NCI-H82 (cell line): ENCODE data around the gene GNPTG.
"Not testable (repeated sequence)": the region's sequence is repeated elsewhere in the genome, so short reads cannot be mapped to it uniquely, and the experiment has no call there.

Experiments
- DNase-seq: peaks from one replicate; lab custom pipeline; 2025; lab: John Stamatoyannopoulos, UW

Gene GNPTG

GRCh38 chr16:1319041-1319440 lies 32.7 kb upstream of the GNPTG start:
- DNase-seq: no peak

- no peak for DNase-seq
Measured at GRCh38 chr16:1320097-1320496, 31.6 kb upstream of the GNPTG start.

DNA sequence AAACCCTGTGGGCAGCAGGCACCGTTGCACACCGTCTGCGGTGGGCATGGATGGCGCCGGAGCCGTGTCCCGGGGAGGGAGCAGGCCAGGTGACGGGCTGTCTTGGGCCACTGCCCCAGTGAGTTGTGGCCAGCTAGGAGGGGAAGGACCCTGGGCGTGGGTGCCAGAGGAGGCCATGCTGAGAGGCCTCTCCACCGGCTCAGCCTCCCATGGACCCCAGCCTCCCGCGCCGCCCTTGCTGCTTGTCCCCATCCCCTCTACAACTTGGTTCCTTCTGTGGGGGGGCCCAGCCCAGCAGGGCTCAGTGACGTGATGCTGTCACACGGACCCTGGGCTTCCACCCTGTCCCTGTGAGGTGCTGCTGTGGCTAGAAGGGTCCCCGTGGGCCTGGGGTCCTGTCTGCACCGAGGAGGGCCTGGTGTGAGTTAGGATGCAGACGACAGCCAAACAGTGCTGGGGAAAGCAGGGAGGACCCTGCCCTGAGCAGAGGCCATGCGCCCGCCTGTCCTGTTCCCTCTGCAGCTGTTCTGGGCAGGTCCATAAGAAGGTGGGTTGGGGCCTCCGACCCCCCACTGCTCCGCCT lies 31.0 kb upstream of the GNPTG start:
- no peak for DNase-seq

GRCh38 chr16:1322407-1322806 lies 29.3 kb upstream of the GNPTG start:
- DNase-seq: no peak

GRCh38 chr16:1323296-1324239 lies 28.2 kb upstream of the GNPTG start:
- no peak for DNase-seq

GRCh38 chr16:1324286-1324826 lies 27.4 kb upstream of the GNPTG start:
- DNase-seq: no peak

GRCh38 chr16:1325261-1325660 lies 26.5 kb upstream of the GNPTG start:
- no peak for DNase-seq

- DNase-seq: no peak
Measured at GRCh38 chr16:1325673-1326371, 25.9 kb upstream of the GNPTG start.

GRCh38 chr16:1326391-1326790 lies 25.3 kb upstream of the GNPTG start:
- DNase-seq: no peak

DNA sequence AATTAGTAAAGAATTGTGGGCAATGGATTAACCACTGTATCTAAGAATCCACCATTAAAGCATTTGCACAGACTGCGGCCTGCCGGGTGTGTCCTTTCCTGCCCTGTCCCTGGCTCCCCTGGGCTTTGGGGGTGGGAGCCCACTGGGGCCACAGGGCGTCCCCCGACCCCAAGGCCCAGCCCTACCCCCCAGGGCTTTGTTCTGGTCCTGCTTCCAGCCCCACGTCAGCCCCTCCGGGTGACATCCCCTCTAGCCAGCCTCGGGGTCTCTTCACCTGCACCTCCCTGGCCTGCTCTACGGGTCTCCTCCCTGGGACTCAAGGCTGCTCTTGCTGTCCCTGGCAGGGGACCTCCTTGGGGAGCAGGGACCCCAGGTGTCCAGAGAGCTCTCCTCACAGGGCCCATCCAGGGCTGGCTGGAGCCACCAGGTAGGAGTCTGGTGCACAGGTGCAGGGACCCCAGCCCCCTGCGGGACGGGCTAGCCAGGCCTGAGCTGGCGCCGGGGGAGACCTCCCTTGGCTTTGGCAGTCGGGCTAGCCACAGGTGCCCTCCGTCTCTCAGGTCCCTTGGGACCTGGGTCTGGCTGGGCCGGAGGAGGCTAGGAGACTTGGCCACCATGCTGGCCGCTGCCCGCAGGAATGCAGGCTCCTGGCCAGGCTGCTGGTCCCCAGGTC lies 24.6 kb upstream of the GNPTG start:
- DNase-seq: no peak

DNA sequence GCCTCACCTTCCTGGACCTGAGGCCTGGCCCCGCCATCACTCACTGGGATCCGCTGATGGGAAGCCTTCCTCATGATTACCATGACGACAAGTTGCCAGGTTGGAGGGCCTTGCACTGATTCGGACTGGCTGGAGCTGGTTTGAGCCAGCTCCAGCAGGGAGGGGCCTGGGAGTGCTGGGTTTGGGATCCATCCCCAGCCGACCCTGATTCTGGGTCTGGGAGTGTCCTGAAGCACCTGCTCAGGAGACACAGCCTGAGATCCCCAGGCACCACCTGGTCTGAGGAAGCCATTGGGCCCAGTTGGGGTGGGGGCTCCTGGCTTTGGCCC lies 24.1 kb upstream of the GNPTG start:
- no peak for DNase-seq

GRCh38 chr16:1328136-1328535 lies 23.6 kb upstream of the GNPTG start:
- not testable (repeated sequence) for DNase-seq

DNA sequence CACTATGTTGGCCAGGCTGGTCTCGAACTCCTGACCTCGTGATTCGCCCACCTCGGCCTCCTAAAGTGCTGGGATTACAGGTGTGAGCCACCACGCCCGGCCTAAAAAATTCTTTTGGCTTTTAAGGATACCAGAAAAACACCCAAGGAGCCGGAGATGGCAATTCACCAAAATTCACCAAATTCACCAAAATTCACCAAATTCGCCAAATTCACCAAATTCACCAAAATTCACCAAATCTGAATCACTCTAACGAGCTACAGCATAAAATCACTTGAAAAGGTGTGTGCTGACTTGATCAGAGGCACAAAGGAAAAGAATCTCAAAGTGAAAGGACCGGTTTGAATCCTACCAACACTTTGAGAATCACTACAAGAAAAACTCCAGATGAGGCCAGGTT lies 22.8 kb upstream of the GNPTG start:
- DNase-seq: not testable (repeated sequence)

DNA sequence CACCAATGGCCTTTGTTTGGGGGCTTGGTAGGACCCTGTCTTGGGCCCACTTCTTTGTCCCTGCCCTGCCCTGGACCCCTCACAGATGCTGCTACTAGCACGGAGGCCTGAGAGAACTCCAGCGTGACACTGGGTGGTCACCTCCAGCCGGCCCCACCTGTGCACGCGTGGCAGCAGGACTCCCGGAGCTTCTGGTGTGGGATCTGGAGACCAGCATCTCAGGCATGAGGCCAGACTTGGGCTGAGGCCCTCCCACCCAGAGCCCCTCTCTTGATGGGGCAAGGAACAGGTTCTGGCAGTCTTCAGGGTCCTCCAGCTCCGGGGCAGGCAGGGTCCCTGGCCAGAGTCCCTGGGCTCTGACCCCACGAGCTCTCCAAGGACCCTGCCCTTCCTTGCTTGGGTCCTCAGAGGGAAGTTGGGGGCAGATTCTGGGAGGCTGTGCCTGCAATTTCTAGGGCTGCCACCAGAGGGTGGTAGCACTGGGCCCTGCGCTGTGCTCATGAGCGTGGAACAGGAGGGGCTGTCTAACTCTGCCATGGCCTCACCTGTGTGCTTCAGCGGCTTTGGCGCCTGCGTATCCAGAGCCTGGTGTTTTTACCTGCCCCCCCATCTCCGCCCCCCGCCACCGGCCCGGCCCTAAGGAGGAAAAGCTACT lies 21.3 kb upstream of the GNPTG start:
- DNase-seq: peak; percentile 70

- no peak for DNase-seq
Measured at GRCh38 chr16:1330931-1331711, 20.6 kb upstream of the GNPTG start.

DNA sequence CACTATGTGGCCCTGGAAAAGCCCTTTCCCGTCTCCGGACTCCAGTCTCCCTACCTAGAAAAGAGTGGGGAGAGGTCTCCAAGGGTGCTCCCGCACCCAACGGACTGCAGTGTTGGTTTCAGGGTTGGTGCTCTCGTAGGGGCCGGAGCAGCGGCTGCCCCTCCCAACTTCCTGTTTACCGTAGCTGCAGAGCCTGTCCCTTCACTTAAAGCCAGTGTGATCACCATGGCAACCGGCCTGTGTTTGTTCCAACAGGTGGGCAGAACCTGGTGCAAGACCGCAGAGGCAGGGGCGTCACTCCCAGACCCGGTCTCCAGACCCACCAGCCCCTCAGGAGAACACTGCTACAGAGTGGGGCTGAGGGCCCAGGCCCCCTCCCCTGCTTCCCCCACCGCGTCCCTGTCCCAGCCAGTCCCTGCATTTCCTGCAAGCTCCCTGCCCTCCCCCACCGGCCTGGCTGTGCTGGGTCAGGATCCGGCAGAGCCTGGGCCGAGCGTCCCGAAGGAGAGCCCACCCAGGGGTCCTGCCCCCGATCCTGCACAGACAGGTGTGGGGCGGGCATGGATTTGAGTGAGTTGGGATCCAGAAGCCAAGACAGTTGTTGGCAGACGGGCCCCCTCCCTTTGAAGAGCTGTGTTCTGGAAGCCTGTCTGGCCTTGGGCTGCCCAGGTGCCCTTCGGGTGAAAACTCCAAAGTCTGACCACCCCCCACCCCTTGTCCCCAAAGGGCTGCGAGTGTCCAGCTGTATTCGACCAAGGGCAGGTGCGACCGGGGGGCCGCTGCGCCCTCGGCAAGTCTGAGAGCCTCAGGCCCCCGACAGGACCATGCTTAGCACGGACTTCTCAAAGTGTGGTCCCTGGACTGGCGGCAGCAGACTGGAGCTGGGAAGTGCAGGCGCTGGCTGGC lies 19.8 kb upstream of the GNPTG start:
- peak; percentile 50 for DNase-seq

- no peak for DNase-seq
Measured at GRCh38 chr16:1332618-1333148, 19.0 kb upstream of the GNPTG start.

DNA sequence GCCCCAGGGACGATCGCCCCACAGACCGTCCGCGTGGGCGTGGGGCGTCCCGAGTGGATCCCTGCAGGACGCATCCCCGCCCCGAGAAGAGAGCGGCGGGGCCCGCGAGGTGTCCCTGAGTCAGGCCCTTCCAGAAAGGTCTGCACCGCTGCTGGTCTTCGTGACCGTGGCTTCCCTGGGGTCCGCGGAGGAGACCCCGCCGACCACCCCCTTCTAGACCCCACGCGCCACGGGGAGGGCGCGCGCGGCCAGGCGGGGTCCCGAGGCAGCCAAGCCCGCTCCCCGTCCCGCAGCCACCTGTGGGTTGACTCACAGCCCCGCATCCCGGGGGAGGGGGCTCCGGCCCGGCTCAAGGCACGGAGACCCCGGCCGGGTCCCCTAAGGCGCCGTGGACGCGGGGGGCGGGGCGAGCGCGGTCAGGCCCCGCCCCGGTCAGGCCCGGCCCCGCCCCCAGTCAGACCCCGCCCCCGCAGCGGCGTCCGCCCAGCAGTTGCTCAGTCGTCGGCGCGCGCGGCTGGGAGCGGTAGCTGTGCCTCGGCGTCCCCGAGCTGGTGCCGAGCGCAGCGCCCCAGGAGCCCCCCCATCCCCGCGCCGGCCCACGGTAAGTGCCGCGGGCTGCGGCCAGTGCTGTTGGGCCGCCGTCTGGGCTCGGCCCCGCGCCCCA lies 18.4 kb upstream of the GNPTG start, which contains the start of gene BAIAP3:
BAIAP3 (plus strand) TSS at position 497 of the 664 bp plus-strand sequence. CDS start 4,905 bp downstream, outside the sequence.
- peak; percentile 55 for DNase-seq
